HG03565 (cell line): ENCODE data around the gene CAPRIN2.

Source experiments
- ATAC-seq: cut with Tn5 transposase; IDR thresholded peaks from one replicate; pipeline ENCODE4 v1.9.1; 2021; ENCODE audit warnings: mild to moderate bottlenecking, moderate library complexity; ENCODE audit not compliant: unreplicated experiment

Gene CAPRIN2

GRCh38 chr12:30769802-30770201 lies 15.1 kb upstream of the CAPRIN2 start:
- ATAC-seq, result no peak

- ATAC-seq, result no peak
Measured at GRCh38 chr12:30764251-30764650, 9.5 kb upstream of the CAPRIN2 start.

GRCh38 chr12:30763053-30763452 lies 8.3 kb upstream of the CAPRIN2 start:
- ATAC-seq, result no peak

- ATAC-seq, result no peak
Measured at GRCh38 chr12:30761730-30762129, 7.0 kb upstream of the CAPRIN2 start.

- no peak for ATAC-seq
Measured at GRCh38 chr12:30757316-30757715, 2.6 kb upstream of the CAPRIN2 start.

GRCh38 chr12:30756074-30756473 lies 1.3 kb upstream of the CAPRIN2 start:
- ATAC-seq, result no peak

GRCh38 chr12:30755395-30755762 lies 628 bp upstream of the CAPRIN2 start:
- no peak for ATAC-seq

- no peak for ATAC-seq
Measured at GRCh38 chr12:30754383-30754749, 385 bp downstream of the CAPRIN2 start.

- no peak for ATAC-seq
Measured at GRCh38 chr12:30753751-30754382, 884 bp downstream of the CAPRIN2 start.

- no peak for ATAC-seq
Measured at GRCh38 chr12:30753233-30753632, 1.5 kb downstream of the CAPRIN2 start.

- ATAC-seq, result no peak
Measured at GRCh38 chr12:30752255-30752654, 2.5 kb downstream of the CAPRIN2 start.

- ATAC-seq, result no peak
Measured at GRCh38 chr12:30748147-30748546, 6.6 kb downstream of the CAPRIN2 start.

GRCh38 chr12:30746190-30746589 lies 8.6 kb downstream of the CAPRIN2 start:
- ATAC-seq, result no peak

- no peak for ATAC-seq
Measured at GRCh38 chr12:30744321-30744720, 10.4 kb downstream of the CAPRIN2 start.

GRCh38 chr12:30740274-30740673 lies 14.5 kb downstream of the CAPRIN2 start:
- ATAC-seq, result no peak

GRCh38 chr12:30739020-30739419 lies 15.7 kb downstream of the CAPRIN2 start:
- no peak for ATAC-seq

- no peak for ATAC-seq
Measured at GRCh38 chr12:30732954-30733637, 21.7 kb downstream of the CAPRIN2 start.

- ATAC-seq, result no peak
Measured at GRCh38 chr12:30730011-30730410, 24.7 kb downstream of the CAPRIN2 start.

- no peak for ATAC-seq
Measured at GRCh38 chr12:30729547-30729946, 25.2 kb downstream of the CAPRIN2 start.

- ATAC-seq, result no peak
Measured at GRCh38 chr12:30726647-30727046, 28.1 kb downstream of the CAPRIN2 start.

GRCh38 chr12:30725739-30726138 lies 29.0 kb downstream of the CAPRIN2 start:
- ATAC-seq, result no peak

- no peak for ATAC-seq
Measured at GRCh38 chr12:30719060-30719459, 35.7 kb downstream of the CAPRIN2 start.
